Tibial nerve (tissue), 4 donors: ENCODE results near the gene GRM7. TPM values are rescaled to one million over a fixed set of nuclear protein-coding genes. Genes with fewer than 3 reads are reported as not detected.

ENCODE experiments used
- DNase-seq, 2 donors: peaks; one replicate each; pipeline ENCODE4 v3.0.0-alpha.2; 2019; ENCODE audit warnings: low spot score in 2 of 2
- H3K27ac ChIP-seq, 4 donors: fragments of 200-600 bp; sonication (generic) in 3 of 4; one replicate each; pipeline ENCODE4 v1.5.1; 2017 to 2019; ENCODE audit warnings: mild to moderate bottlenecking in 1 of 4
- H3K27me3 ChIP-seq, 2 donors: fragments of 200-600 bp; sonication (generic) in 1 of 2; one replicate each; pipeline versions ENCODE4 v1.5.1 to v1.6.0; 2017 to 2019
- H3K36me3 ChIP-seq, 3 donors: fragments of 200-600 bp; sonication (generic); one replicate each; pipeline ENCODE4 v1.5.1; 2018 to 2019
- H3K4me1 ChIP-seq, 4 donors: fragments of 200-600 bp; sonication (generic) in 3 of 4; one replicate each; pipeline ENCODE4 v1.5.1; 2017 to 2019
- H3K4me3 ChIP-seq, 4 donors: fragments of 200-600 bp; sonication (generic) in 3 of 4; one replicate each; pipeline ENCODE4 v1.5.1; 2017 to 2019; ENCODE audit warnings: mild to moderate bottlenecking in 1 of 4, moderate library complexity in 1 of 4
- H3K9me3 ChIP-seq, 4 donors: fragments of 200-600 bp; sonication (generic) in 3 of 4; one replicate each; pipeline ENCODE4 v1.5.1; 2017 to 2019
- EP300 ChIP-seq, 2 donors: sonication (generic); formaldehyde crosslinking; IDR thresholded peaks; one replicate each; pipeline ENCODE4 v1.6.1; 2017; ENCODE audit warnings: antibody characterized with exemption in 2 of 2, mild to moderate bottlenecking in 1 of 2
- POLR2A ChIP-seq, 2 donors: fragments of 450-650 bp; IDR thresholded peaks; one replicate each; pipeline ENCODE4 v1.6.1; 2017; ENCODE audit warnings: antibody characterized with exemption in 2 of 2, mild to moderate bottlenecking in 2 of 2, moderate library complexity in 2 of 2
- WGBS, 2 donors: methylation state at CpG; one replicate each; pipeline ENCODE4 v1.1.5; 2018; 5-methylcytosine and 5-hydroxymethylcytosine counted together
- total RNA-seq, 4 donors: library from RNA; depleted of rRNA; stranded (reverse); fragments of >200 nt; gene quantifications; one replicate each; pipeline ENCODE4 v1.1.0, GENCODE V29; 2016
- TF ChIP-seq, protein P1 (sequence below), 5 experiments: fragments of 200-600 bp in 3 of 5; fragments of 450-650 bp in 2 of 5; sonication (generic) in 3 of 5; IDR thresholded peaks; one replicate each; pipeline ENCODE4 v1.5.1; 2016 to 2019; ENCODE audit warnings: antibody characterized with exemption in 5 of 5, mild to moderate bottlenecking in 3 of 5, moderate library complexity in 2 of 5

GRM7 gene
- total RNA-seq, 4 donors from 2014 or later = 0.22 to 0.84 TPM; not detected in 2

DNA sequence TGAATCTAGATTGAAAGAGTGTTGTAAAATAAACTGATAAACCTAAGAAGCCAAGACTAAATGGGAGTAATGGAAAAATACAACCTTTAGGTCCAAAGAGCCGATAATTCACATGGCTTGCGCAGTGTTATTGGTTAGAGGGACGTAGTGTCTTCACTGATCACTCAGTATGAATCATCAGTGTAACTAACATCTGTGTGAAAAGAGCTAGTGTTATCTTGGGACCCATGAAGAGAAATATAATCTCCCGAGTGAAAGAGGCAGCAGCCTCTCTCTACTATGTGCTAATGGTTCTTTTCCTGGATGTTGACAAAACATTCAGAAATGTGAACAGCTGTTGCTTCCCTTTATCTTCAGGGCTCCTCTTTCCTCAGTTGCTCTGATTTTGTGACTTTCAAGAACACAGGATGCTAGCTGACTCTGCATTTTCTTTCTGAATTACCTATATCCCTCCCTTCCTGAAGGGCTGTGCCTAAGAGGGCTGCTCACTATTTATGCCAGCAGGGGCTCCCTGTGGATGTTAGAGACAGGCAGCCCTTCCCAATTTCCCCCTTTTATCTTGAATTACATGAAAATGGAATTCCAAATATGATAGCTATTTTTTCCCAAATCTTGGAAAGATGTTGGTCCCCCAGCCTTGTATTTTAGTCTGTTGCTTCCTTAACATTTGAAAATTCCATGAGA lies 128.8 kb downstream of the GRM7 start:
- Histone ChIP-seq H3K36me3 (no peaks in the 10 kb centered on the region), H3K27me3 (no peaks in the 10 kb centered on the region), H3K4me3 (no peak overlapping the region), H3K9me3 (no peaks in the 10 kb centered on the region), H3K27ac (no peak overlapping the region), H3K4me1 (no peaks in the 10 kb centered on the region)
- 37 to 39% methylated on average over 4 of the region's 4 CpGs for WGBS, 2 donors
- TF ChIP-seq EP300 (IDR thresholded peaks at IDR 0.05) (no peak), POLR2A (IDR thresholded peaks at IDR 0.05) (no peak)
- TF ChIP-seq, protein P1, sequence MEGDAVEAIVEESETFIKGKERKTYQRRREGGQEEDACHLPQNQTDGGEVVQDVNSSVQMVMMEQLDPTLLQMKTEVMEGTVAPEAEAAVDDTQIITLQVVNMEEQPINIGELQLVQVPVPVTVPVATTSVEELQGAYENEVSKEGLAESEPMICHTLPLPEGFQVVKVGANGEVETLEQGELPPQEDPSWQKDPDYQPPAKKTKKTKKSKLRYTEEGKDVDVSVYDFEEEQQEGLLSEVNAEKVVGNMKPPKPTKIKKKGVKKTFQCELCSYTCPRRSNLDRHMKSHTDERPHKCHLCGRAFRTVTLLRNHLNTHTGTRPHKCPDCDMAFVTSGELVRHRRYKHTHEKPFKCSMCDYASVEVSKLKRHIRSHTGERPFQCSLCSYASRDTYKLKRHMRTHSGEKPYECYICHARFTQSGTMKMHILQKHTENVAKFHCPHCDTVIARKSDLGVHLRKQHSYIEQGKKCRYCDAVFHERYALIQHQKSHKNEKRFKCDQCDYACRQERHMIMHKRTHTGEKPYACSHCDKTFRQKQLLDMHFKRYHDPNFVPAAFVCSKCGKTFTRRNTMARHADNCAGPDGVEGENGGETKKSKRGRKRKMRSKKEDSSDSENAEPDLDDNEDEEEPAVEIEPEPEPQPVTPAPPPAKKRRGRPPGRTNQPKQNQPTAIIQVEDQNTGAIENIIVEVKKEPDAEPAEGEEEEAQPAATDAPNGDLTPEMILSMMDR (IDR thresholded peaks at IDR 0.05) = no peak
- no peak for DNase-seq

DNA sequence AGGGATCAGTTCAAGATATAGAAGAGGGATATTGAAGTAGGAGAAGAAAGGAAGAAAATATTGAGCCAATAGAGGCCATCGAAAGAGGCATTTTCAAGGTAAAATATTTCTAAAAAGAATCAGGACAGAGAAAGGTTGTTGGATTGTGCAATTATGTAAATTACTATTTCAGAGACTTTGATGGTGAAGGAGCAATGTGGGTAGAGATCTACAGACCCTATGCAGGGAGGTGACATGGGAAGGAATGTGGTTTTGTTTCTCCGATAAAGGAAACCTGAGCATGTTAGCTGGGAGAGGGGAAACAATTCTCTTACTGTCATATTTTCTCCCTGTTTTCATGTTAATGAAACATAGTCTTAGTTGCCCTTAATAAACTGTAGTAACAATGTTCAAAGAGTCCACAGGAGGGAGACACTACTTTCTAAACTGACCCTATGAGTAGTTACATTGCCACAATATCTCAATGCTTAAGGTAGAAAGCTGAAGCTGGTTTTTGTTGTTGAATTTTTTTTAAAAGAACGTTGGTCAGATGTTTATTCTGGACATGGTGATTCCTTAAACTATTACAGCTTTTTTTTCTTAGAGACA lies 133.3 kb downstream of the GRM7 start:
- Histone ChIP-seq H3K4me1 (no peaks in the 10 kb centered on the region), H3K27ac (no peak overlapping the region), H3K9me3 (peaks cover 0 to 8% (median 0%) of the 10 kb centered on the region in 4 donors), H3K36me3 (no peaks in the 10 kb centered on the region), H3K4me3 (no peak overlapping the region), H3K27me3 (no peaks in the 10 kb centered on the region)
- DNase-seq = no peak
- WGBS, 2 donors = 67 to 69% methylated on average over 3 of the region's 3 CpGs
- TF ChIP-seq POLR2A (IDR thresholded peaks at IDR 0.05) (no peak), EP300 (IDR thresholded peaks at IDR 0.05) (no peak)
- TF ChIP-seq, protein P1 (IDR thresholded peaks at IDR 0.05) = no peak

DNA sequence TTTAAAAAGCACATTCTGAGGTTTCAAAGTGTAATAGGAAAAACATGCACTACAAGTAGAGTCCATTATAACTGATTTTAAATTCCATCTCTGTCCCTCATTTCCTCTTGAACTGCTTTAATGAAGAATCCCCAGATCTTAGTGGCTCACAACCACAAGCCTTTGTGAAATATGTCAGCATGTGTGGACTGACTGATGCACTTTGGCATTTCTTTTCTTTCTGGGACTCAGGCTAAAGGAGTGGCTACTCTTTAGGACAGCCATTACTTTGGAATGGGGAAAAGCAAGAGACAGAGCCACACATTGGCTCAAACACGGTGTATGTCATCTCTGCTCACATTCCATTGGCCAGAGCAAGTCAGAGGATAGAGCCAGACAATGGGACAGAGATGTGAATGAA lies 139.6 kb downstream of the GRM7 start:
- Histone ChIP-seq H3K36me3 (no peaks in the 10 kb centered on the region), H3K27ac (no peak overlapping the region), H3K4me3 (no peak overlapping the region), H3K27me3 (no peaks in the 10 kb centered on the region), H3K9me3 (peaks cover 0 to 8% (median 0%) of the 10 kb centered on the region in 4 donors), H3K4me1 (no peaks in the 10 kb centered on the region)
- no peak for DNase-seq
- TF ChIP-seq EP300 (IDR thresholded peaks at IDR 0.05) (no peak), POLR2A (IDR thresholded peaks at IDR 0.05) (no peak)
- TF ChIP-seq, protein P1 (IDR thresholded peaks at IDR 0.05) = no peak
- WGBS, 2 donors = 46 to 57% methylated on average over 1 of the region's 1 CpG

GRCh38 chr3:7001370-7001769 lies 140.5 kb downstream of the GRM7 start:
- TF ChIP-seq EP300 (IDR thresholded peaks at IDR 0.05) (no peak), POLR2A (IDR thresholded peaks at IDR 0.05) (no peak)
- TF ChIP-seq, protein P1 (IDR thresholded peaks at IDR 0.05) = no peak
- 82 to 84% methylated on average over 4 of the region's 4 CpGs for WGBS, 2 donors
- Histone ChIP-seq H3K27ac (no peak overlapping the region), H3K27me3 (no peaks in the 10 kb centered on the region), H3K36me3 (no peaks in the 10 kb centered on the region), H3K9me3 (peaks cover 0 to 8% (median 0%) of the 10 kb centered on the region in 4 donors), H3K4me3 (no peak overlapping the region), H3K4me1 (no peaks in the 10 kb centered on the region)
- no peak for DNase-seq

DNA sequence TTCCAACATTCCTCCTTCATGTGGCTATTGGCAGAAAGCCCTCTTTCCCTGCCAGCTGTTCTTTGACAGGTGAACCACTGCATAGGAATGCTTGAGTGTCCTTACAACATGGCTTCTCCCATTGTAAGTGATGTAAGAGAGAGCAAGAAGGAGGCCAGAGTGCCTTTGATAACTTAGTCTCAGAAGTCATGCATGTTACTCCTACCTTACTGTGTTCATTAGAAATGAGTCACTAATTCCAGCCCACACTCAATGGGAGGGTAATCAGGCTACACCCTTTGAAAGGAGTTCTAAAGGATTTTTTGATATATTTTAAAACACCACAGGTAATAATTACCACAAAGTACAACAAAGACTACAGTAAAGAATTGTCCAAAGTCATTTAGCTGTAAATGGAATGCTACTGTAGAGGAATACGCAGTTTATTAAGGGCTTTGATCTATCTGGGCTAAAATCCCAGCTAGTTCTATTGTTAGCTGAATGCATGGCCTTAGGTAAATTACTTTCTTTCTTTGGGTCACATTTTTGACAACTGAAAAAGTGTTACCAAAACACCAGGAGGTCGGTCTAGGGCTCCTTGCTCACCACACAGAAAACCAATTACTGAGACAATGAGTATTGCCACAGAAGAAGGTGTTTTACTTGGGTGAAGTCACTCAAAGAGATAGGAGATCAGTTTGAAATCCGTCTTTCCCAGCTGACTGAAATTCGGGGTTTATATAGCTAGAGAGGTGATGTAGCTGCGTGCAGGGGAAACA lies 154.9 kb downstream of the GRM7 start:
- no peak overlapping the region for H3K27ac ChIP-seq
- H3K27me3 ChIP-seq = no peaks in the 10 kb centered on the region
- no peaks in the 10 kb centered on the region for H3K36me3 ChIP-seq
- no peaks in the 10 kb centered on the region for H3K4me1 ChIP-seq
- 86 to 87% methylated on average over 5 of the region's 5 CpGs for WGBS, 2 donors
- TF ChIP-seq EP300 (IDR thresholded peaks at IDR 0.05) = no peak
- no peak for TF ChIP-seq POLR2A (IDR thresholded peaks at IDR 0.05)
- TF ChIP-seq, protein P1 (IDR thresholded peaks at IDR 0.05) = no peak
- H3K9me3 ChIP-seq = peaks cover 0 to 11% (median 0%) of the 10 kb centered on the region in 4 donors
- no peak for DNase-seq
- H3K4me3 ChIP-seq = no peak overlapping the region
